Endothelial cell of umbilical vein (primary cell): Measurements from ENCODE around the gene PLEKHA6. TPM values are rescaled to one million over a fixed set of nuclear protein-coding genes. Genes with fewer than 3 reads are reported as not detected.

Source experiments
- BruUV-seq: library from RNA; stranded (reverse); fragments of 400-500 nt; replicated peaks from 2 replicates; lab custom pipeline; 2021; lab: Mats Ljungman, UMichigan
- CTCF ChIA-PET: fragments of 300-600, 350-600 bp; sonication (Branson Sonifier 250); formaldehyde crosslinking; loops from one replicate; lab custom pipeline; 2021; ENCODE audit warnings: antibody characterized with exemption, inconsistent platforms; lab: Charles Lee
- POLR2A ChIA-PET: fragments of 300-600, 350-600 bp; sonication (Branson Sonifier 250); formaldehyde crosslinking; loops from one replicate; lab custom pipeline; 2021; ENCODE audit warnings: antibody characterized with exemption, inconsistent platforms; lab: Charles Lee
- DNase-seq: peaks from one replicate; pipeline ENCODE4 v3.0.0-alpha.2; 2011; ENCODE audit warnings: low read depth, low spot score
- FAIRE-seq: peaks from 2 replicates; lab custom pipeline; 2011; peaks lifted over from hg19 to GRCh38; lab: Jason Lieb, UNC
- H2AFZ ChIP-seq: 2 replicates; pipeline ENCODE4 v1.6.0; 2012; ENCODE audit warnings: low read depth, low read length, control low read depth, inconsistent platforms
- H3K27ac ChIP-seq: 2 replicates; pipeline ENCODE4 v1.5.1; 2011; ENCODE audit warnings: low read depth, mild to moderate bottlenecking, control low read depth, low read length, moderate library complexity; ENCODE audit not compliant: insufficient read depth
- H3K27me3 ChIP-seq, 2 experiments: 2 replicates each; pipeline versions ENCODE4 v1.6.0 to v1.6.1; 2011; ENCODE audit warnings: low read length in 2 of 2, mixed read lengths in 1 of 2; ENCODE audit not compliant: control insufficient read depth in 2 of 2, insufficient read depth in 2 of 2
- H3K36me3 ChIP-seq, 2 experiments: 2 replicates in 1 of 2; 3 replicates in 1 of 2; pipeline ENCODE4 v1.5.1; 2011; ENCODE audit warnings: low read length in 2 of 2, mild to moderate bottlenecking in 1 of 2, moderate library complexity in 1 of 2; ENCODE audit not compliant: control insufficient read depth in 2 of 2, insufficient read depth in 2 of 2; ENCODE audit errors: extremely low read depth in 1 of 2
- H3K4me1 ChIP-seq: 3 replicates; pipeline ENCODE4 v1.5.1; 2011; ENCODE audit warnings: mild to moderate bottlenecking, low read length; ENCODE audit not compliant: control insufficient read depth, insufficient read depth; ENCODE audit errors: extremely low read depth
- H3K4me2 ChIP-seq: 2 replicates; pipeline ENCODE4 v1.6.1; 2011; ENCODE audit warnings: low read length, control low read depth, mixed read lengths; ENCODE audit not compliant: insufficient read depth
- H3K4me3 ChIP-seq, 3 experiments: fragments of 200-600 bp in 1 of 3; sonication (generic), shearing (Covaris generic) in 1 of 3; replicated peaks in 1 of 3; 2 replicates each; pipeline ENCODE4 v1.5.1; 2011 to 2016; ENCODE audit warnings: control low read depth in 3 of 3, low read length in 3 of 3, mild to moderate bottlenecking in 2 of 3, inconsistent platforms in 1 of 3, low read depth in 1 of 3, moderate library complexity in 1 of 3; ENCODE audit not compliant: insufficient read depth in 1 of 3
- H3K79me2 ChIP-seq: 2 replicates; pipeline ENCODE4 v1.6.0; 2012; ENCODE audit warnings: low read length, inconsistent platforms; ENCODE audit not compliant: control insufficient read depth, insufficient read depth
- H3K9ac ChIP-seq: replicated peaks from 2 replicates; pipeline ENCODE3; 2011; ENCODE audit warnings: low read length, control low read depth; ENCODE audit not compliant: insufficient read depth; ENCODE audit errors: extremely low read depth
- H3K9me1 ChIP-seq: replicated peaks from 3 replicates; pipeline ENCODE4 v1.6.0; 2011; ENCODE audit warnings: mild to moderate bottlenecking, low read length; ENCODE audit not compliant: control insufficient read depth, insufficient read depth; ENCODE audit errors: extremely low read depth
- H3K9me3 ChIP-seq: replicated peaks from 2 replicates; pipeline ENCODE4 v1.5.1; 2012; ENCODE audit warnings: low read length, inconsistent platforms; ENCODE audit not compliant: control insufficient read depth, insufficient read depth
- H4K20me1 ChIP-seq: replicated peaks from 2 replicates; pipeline ENCODE3; 2011; ENCODE audit warnings: mild to moderate bottlenecking, low read length; ENCODE audit not compliant: control insufficient read depth, insufficient read depth; ENCODE audit errors: extremely low read depth
- CTCF ChIP-seq, 2 donors: IDR thresholded peaks; 1 replicate in 1 of 2; 2 replicates in 1 of 2; pipeline ENCODE4 v1.5.1; 2011; ENCODE audit warnings: low read length in 2 of 2, mild to moderate bottlenecking in 2 of 2, moderate library complexity in 2 of 2, control low read depth in 1 of 2, inconsistent platforms in 1 of 2, low read depth in 1 of 2; ENCODE audit not compliant: insufficient read depth in 1 of 2; ENCODE audit errors: extremely low read depth in 1 of 2
- FOS ChIP-seq: IDR thresholded peaks from 2 replicates; pipeline ENCODE4 v1.6.1; 2011; ENCODE audit warnings: mild to moderate bottlenecking, low read length, moderate library complexity, borderline replicate concordance; ENCODE audit not compliant: insufficient read depth
- GATA2 ChIP-seq: IDR thresholded peaks from 2 replicates; pipeline ENCODE4 v1.7.0; 2011; ENCODE audit warnings: low read depth, mild to moderate bottlenecking, moderate library complexity, mixed read lengths, low read length; ENCODE audit not compliant: insufficient read length, insufficient read depth
- JUN ChIP-seq: IDR thresholded peaks from 2 replicates; pipeline ENCODE4 v1.6.1; 2011; ENCODE audit warnings: borderline replicate concordance, low read depth; ENCODE audit not compliant: insufficient read length, insufficient read depth
- MYC ChIP-seq: IDR thresholded peaks from one replicate; pipeline ENCODE4 v1.6.1; 2011; ENCODE audit warnings: mild to moderate bottlenecking, low read depth, low read length
- POLR2A ChIP-seq: IDR thresholded peaks from 2 replicates; pipeline ENCODE4 v1.6.1; 2012; ENCODE audit warnings: low read depth, mild to moderate bottlenecking, control low read depth, low read length
- POLR2AphosphoS5 ChIP-seq: IDR thresholded peaks from 2 replicates; pipeline ENCODE4 v1.6.1; 2012; ENCODE audit warnings: low read depth, mild to moderate bottlenecking, control low read depth, low read length, moderate library complexity; ENCODE audit not compliant: insufficient read depth
- dilution Hi-C: fragments of 300-500 bp; cut with MboI; formaldehyde crosslinking; loops from one replicate; pipeline ENCODE4 v1.15.0; 2019; ENCODE audit warnings: low sequenced_read_pairs; ENCODE audit not compliant: extremely low pct_ligation_motif_present
- intact Hi-C: fragments of 100-400 bp; cut with micrococcal nuclease; formaldehyde crosslinking; loops from one replicate; pipeline ENCODE4 v1.10.0; 2022
- polyA plus RNA-seq, 4 experiments: library from polyadenylated mRNA; depleted of rRNA in 3 of 4; stranded (reverse) in 3 of 4; unstranded in 1 of 4; fragments of >200 nt; gene quantifications; 2 replicates each; pipeline versions ENCODE4 v1.2.1 to v1.2.3, GENCODE V29; 2011 to 2012; ENCODE audit warnings: missing spikeins in 1 of 4
- total RNA-seq: library from RNA; stranded (reverse); gene quantifications from 2 replicates; pipeline ENCODE4 v1.2.3, GENCODE V29; 2021
- TF ChIP-seq, protein P1 (sequence below): IDR thresholded peaks from 2 replicates; pipeline ENCODE4 v1.6.1; 2011; ENCODE audit not compliant: insufficient read depth, insufficient read length

Gene PLEKHA6
- total and polyA plus RNA-seq, 2 donors (not counting 3 experiments of a cell fraction or from before 2014, with no cell fraction given), result 2.1 to 15.0 TPM

- Histone ChIP-seq H2AFZ (no peak overlapping the region), H4K20me1 (no peaks in the 10 kb centered on the region), H3K9ac (no peak overlapping the region), H3K79me2 (no peaks in the 10 kb centered on the region), H3K27ac (no peak overlapping the region), H3K36me3 (no peaks in the 10 kb centered on the region), H3K4me2 (no peak overlapping the region), H3K4me3 (no peak overlapping the region), H3K4me1 (peaks cover 15% of the 10 kb centered on the region), H3K9me1 (no peaks in the 10 kb centered on the region), H3K27me3 (no peaks in the 10 kb centered on the region), H3K9me3 (no peaks in the 10 kb centered on the region)
- intact Hi-C loops (no loop called here), dilution Hi-C loops (no loop called here)
- DNase-seq (peak; percentile 25), FAIRE-seq (no peak)
- TF ChIP-seq FOS, result no peak
- TF ChIP-seq, protein P1, sequence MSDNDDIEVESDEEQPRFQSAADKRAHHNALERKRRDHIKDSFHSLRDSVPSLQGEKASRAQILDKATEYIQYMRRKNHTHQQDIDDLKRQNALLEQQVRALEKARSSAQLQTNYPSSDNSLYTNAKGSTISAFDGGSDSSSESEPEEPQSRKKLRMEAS, result no peak
- no peak for TF ChIP-seq MYC
- no peak for TF ChIP-seq POLR2AphosphoS5
- no peak for TF ChIP-seq GATA2
- no peak for TF ChIP-seq POLR2A
- peak; percentile 19 for TF ChIP-seq JUN
- ChIA-PET POLR2A (no interaction called here), CTCF (interaction anchor here (26.7 kb wide), 1 partner anchor 25 kb away, joined by 770 read pairs; no protein-coding TSS in a partner anchor)
- BruUV-seq, result no TSS peak
These were observed 182.6 kb downstream of the PLEKHA6 start for GRCh38 chr1:204177133-204177532.

DNA sequence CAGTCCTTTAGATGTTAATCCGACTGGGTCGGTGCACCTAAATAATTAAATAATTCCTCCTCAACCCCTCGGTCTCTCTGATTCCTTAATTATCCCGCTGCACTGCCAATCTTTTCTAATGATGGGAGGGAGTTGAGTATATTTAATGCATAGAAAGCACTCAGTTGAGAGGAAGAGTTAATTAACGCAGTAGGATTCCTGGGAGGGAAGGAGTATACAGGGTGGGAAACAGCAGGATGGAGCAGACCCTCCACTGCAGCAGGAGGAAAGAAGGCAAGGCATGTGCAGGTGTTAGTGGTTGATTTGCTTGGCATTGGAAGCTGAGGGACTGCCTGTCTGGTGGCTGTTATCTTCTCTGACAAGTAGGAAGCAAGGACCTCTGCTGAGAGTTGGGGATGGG is 183.7 kb downstream of the PLEKHA6 start:
- POLR2A ChIA-PET, result interaction anchor here (1.0 kb wide), 1 partner anchor 13 kb away, joined by 3 read pairs; no protein-coding TSS in a partner anchor
- Histone ChIP-seq H3K36me3 (no peaks in the 10 kb centered on the region), H3K9ac (no peak overlapping the region), H3K27me3 (no peaks in the 10 kb centered on the region), H3K9me3 (no peaks in the 10 kb centered on the region), H3K4me2 (no peak overlapping the region), H3K9me1 (no peaks in the 10 kb centered on the region), H2AFZ (no peak overlapping the region), H3K4me3 (no peak overlapping the region), H3K79me2 (no peaks in the 10 kb centered on the region), H3K4me1 (peaks cover 24% of the 10 kb centered on the region), H3K27ac (no peak overlapping the region), H4K20me1 (no peaks in the 10 kb centered on the region)
- dilution Hi-C loops (no loop called here), intact Hi-C loops (no loop called here)
- TF ChIP-seq MYC, result no peak
- TF ChIP-seq CTCF (IDR thresholded peaks at IDR 0.05; ENCODE audit: extremely low read depth in 1 of 2, insufficient read depth in 1 of 2, low read depth in 1 of 2, low read length in 2 of 2), result no peak
- no peak for TF ChIP-seq JUN
- no peak for TF ChIP-seq POLR2A
- TF ChIP-seq GATA2, result no peak
- FAIRE-seq, result no peak
- CTCF ChIA-PET, result interaction anchor here (1.0 to 26.7 kb wide), 2 partner anchors 8 to 26 kb away, joined by 3 to 770 read pairs; no protein-coding TSS in a partner anchor
- no peak for DNase-seq
- BruUV-seq, result no TSS peak
